GM13976 (cell line): ENCODE results near the gene CORIN.
"Not testable (repeated sequence)": the region's sequence is repeated elsewhere in the genome, so short reads cannot be mapped to it uniquely, and the experiment has no call there.

Experiments used
- DNase-seq: peaks from one replicate; pipeline ENCODE4 v3.0.0; 2012; ENCODE audit warnings: low spot score
- CTCF ChIP-seq: IDR thresholded peaks from 2 replicates; pipeline ENCODE4 v1.5.1; 2012; ENCODE audit warnings: borderline replicate concordance, mild to moderate bottlenecking; ENCODE audit not compliant: insufficient read depth; ENCODE audit errors: extremely low read depth, missing control alignments, control extremely low read depth
- in situ Hi-C: fragments of 300-500 bp; cut with MboI; formaldehyde crosslinking; loops from one replicate; pipeline ENCODE4 v1.12.0; 2022; ENCODE audit warnings: low sequenced_read_pairs, mixed read lengths, inconsistent platforms; ENCODE audit not compliant: unreplicated experiment

CORIN gene

DNA sequence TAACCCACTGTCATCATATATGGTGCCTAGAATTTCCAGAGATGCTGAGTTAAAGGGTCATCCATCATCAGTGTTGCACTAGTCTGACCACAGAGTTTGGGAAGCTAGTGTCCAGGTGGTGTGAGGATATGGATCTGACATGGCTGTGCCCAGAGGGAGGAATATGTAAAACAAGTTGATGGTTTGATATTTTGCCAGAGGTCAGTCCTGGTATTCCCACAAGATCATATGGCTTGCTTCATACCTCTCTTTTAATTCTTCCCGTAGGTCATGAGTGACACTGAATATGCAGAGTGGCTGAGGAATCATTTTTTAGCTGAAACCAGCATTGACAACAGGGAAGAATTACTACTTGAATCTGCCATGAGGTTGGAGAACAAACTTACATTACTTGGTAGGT, 277.2 kb downstream of the CORIN start:
- no peak for TF ChIP-seq CTCF
- DNase-seq, result no peak
- in situ Hi-C loops, result no loop called here

DNA sequence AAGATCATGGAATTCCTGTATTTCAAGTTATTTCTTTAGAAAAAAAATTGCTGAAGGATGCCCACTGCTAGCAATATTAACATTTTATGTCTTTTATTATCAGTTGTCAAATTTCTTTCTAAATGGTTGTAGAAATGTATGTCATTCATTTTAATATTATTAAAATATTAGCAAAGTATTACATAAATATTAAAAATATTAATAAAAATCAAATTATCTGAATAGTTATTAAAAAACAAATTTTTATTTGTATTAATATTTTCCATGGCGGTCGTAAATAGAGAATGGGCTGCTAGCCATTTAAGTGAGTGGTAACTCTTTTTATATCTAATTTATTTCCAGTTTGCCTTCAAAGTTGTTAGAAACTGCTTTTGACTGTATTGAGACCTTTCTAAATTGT, 280.6 kb downstream of the CORIN start:
- no peak for DNase-seq
- TF ChIP-seq CTCF, result no peak
- in situ Hi-C loops, result no loop called here

GRCh38 chr4:47555920-47556319, 281.9 kb downstream of the CORIN start:
- DNase-seq, in situ Hi-C loops: not testable (repeated sequence)

DNA sequence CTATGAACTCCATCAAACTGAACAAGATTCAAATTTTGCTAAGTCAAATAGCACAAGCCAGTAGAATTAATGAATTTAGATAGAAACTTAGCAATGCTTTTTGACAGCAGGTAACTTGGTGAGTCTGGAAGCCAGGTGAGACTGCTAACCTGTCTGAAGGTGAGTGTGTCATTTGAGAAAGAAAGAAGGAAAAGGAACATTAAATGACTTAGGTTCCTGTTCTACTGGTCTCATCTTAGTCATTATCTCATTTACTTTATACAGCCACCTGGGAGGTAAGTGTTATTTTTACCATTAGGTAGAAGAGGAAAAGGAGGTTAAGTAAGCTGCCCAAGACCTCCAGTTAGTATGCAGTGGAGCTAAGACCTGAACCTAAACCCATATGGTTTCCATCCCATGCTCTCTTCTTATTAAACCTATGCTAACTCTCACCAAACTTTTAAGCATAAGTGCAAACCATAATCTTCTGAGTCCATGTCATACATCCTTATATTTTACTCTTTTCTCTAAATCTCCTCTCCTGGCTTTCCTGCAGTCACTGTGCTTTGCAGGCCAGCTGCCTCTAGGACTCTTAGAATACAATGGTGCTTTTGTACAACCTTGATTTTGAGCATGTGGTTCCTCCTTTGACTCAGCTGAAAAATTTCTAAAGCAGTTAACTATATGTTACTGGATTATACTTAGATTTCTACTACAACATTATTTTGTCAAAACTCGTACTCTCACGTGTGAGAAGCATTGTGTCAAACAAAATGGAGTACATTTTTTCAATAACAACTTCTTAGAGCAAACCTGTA, 284.3 kb downstream of the CORIN start:
- no peak for TF ChIP-seq CTCF
- no peak for DNase-seq
- in situ Hi-C loops, result no loop called here

DNA sequence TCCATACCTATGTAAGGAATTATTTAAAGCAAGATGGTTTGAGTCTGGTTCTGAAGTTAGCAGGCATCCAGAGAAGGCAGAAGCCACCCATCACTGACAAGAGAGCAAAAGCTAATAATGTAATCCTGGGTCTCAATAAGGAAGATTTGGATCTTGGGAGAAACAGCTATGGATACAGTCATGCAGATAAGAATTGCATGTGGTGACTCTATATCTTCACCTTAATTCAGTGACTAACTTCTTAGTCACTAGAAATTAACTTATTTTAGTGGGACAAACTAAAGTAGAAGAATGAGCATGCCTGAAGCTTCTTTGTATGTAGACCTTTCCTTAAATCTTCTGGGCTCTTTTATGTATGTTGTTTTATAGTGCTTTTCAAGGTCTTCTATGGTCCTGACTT, 286.2 kb downstream of the CORIN start:
- no peak for DNase-seq
- no peak for TF ChIP-seq CTCF
- in situ Hi-C loops, result no loop called here

DNA sequence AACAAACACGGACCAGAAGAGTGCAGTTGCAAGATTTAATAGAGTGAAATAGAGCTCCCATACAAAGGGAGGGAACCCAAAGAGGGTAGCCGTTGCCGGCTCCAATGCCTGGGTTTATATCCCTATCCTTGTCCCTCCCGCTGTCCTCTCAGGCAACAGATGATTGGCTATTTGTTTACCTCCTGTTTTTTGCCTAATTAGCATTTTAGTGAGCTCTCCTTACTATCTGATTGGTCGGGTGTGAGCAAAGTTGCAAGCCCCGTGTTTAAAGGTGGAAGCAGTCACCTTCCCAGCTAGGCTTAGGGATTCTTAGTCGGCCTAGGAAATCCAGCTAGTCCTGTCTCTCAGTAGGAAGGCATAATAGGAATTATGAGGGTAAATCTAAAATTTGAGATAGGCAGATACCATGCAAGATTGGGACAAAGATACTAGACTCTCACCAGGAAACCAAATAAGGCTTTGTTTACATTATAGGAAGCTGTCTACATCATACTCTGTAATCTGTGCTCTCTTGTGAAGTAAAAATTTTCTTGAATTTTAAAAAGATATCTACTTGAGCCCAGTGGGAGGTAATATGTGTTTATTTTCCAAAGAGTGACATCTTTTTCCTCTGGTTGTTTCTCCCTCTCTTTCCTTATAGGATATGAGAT, 286.8 kb downstream of the CORIN start:
- DNase-seq, result no peak
- no peak for TF ChIP-seq CTCF
- in situ Hi-C loops, result no loop called here

DNA sequence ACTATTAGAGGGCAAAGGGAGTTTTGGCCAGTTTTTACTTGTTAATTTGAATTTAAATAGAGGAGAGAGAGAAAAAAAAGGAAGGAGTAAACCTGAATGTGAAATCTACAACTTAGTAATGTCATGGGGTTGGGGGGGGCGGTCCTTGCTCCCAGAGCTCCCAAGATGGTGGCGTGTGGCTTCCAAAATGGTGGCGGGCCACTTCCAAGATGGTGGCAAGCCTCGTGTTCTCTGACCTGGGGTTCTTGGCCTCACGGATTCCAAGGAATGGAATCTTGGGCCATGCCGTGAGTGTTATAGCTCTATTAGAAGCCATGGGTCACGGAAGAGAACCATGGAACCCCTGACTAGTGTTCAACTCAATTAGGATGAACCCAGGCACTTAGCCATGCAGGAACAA, 287.5 kb downstream of the CORIN start:
- DNase-seq, in situ Hi-C loops: not testable (repeated sequence)
